HG03280 (cell line): ENCODE data around the gene PPP3CA.

Experiments
- ATAC-seq: cut with Tn5 transposase; IDR thresholded peaks from one replicate; pipeline ENCODE4 v1.9.1; 2021; ENCODE audit warnings: mild to moderate bottlenecking, moderate library complexity; ENCODE audit not compliant: unreplicated experiment

The PPP3CA gene

GRCh38 chr4:101065935-101066485 is 281.3 kb downstream of the PPP3CA start:
- no peak for ATAC-seq

DNA sequence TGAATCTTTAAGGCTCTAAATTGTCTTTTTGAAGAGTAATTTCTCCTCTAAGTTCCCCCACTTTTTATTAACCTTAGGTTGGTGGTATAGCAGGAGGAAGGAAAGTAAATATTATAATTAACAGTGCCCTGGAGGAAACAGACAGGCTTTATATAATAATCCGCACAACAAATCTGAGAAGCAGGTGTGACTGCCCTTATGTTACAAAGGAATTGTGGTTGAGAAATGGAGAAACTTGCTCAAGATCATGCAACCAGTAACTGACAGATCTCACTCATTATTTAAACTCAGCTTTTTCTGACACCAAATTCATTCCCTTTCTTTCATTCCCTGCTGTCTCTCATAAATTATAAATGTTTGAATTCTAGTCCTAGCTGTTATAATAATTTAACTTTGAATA is 282.0 kb downstream of the PPP3CA start:
- no peak for ATAC-seq

GRCh38 chr4:101064541-101065180 is 282.7 kb downstream of the PPP3CA start:
- no peak for ATAC-seq

- ATAC-seq: no peak
These were observed 291.9 kb downstream of the PPP3CA start for GRCh38 chr4:101055392-101055791.

DNA sequence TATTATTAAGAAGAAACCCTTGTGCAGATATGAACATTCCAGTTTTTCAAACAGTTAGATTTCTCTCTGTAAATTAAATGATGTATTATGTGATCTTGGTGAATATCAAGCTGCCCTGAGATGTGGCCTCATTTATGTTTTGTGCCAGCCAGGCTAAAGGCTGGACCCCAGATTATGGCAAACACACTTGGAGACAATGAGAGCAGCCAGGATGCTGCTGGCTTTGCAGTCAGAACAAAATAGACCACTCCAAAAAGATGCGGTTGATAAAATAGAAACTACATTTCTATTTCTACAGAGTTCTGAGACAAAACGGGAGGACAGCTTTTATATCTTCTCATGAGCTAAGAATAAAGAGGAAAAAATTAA is 296.5 kb downstream of the PPP3CA start:
- ATAC-seq: no peak

DNA sequence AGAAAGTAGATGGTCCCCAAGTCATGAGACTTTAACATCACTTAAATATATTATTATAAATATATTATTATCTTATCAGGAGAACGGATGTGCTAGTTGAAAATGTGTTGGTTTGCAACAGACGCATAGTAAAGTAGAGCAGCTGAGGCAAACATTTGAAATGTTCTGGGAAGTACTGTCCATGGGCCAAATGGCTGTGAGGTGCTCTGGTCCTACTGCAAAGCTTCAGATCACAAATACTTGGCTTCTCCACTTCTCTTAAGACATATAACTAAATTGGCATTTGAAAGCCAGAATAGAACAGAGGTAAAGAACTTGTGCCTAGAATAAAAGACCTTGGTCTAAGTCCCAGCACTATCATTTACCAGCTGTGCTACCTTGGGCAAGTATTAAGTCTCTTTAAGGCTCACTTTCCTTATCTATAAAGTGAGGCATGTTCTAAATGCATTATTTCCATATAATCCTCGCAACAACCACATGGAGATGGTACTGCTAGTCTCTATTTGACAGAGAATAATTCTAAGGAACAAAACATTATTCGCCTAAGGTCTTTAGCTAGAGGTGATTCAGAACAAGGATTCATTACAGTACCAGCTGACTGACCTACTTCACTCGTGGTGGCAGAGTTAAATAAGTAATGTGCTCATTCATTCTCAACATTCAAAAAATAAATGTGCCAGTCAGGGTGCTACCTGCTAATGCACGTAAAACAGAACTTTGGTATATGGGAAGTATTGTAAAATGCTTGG is 297.1 kb downstream of the PPP3CA start:
- ATAC-seq: no peak

DNA sequence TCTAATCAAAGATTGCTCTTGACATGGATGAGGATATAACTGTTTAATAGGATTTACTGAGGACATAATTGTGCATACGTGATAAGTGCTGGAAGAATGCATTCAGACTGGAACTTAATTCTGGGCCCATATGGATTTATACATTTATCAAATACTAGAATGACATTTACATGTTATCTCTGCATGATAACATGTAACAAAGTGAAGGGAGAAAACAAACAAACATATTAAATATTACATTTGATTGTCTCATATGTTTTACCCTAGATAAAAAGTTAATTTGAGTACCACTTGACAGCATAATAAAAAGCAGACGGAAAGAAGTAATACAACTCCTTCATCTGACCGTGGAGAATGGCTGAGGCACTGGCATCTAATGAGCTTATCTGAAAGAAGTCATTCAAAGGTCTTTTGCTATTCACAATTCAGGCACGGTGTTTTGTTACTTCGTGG is 297.8 kb downstream of the PPP3CA start:
- no peak for ATAC-seq

GRCh38 chr4:101044766-101045165 is 302.6 kb downstream of the PPP3CA start:
- ATAC-seq: no peak

- no peak for ATAC-seq
These were observed 304.5 kb downstream of the PPP3CA start for GRCh38 chr4:101042847-101043246.

DNA sequence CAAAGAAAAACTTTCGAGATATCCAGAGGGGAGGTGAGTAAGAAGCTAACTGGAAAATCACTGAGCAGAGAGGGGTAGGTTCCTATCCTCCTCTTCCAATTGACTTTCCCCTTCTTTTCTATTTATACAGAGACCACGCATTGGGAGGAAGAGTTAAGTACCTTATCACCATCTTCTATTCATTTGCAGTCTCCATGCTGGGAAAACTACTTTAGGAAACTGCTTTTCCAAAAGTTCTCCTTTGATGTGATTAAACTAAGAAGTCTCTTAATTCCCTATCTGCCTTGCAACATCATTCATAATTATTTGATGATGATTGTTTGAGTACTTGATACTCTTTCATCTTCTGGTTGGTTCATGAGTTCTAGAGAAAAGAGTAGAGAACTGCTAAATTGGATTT is 306.6 kb downstream of the PPP3CA start:
- ATAC-seq: no peak

GRCh38 chr4:101039367-101039766 is 308.0 kb downstream of the PPP3CA start:
- peak; percentile 82 for ATAC-seq

GRCh38 chr4:101037938-101038413 is 309.4 kb downstream of the PPP3CA start:
- no peak for ATAC-seq

GRCh38 chr4:101037249-101037648 is 310.1 kb downstream of the PPP3CA start:
- no peak for ATAC-seq

GRCh38 chr4:101035487-101035886 is 311.8 kb downstream of the PPP3CA start:
- no peak for ATAC-seq

GRCh38 chr4:101033986-101034385 is 313.3 kb downstream of the PPP3CA start:
- ATAC-seq: no peak

DNA sequence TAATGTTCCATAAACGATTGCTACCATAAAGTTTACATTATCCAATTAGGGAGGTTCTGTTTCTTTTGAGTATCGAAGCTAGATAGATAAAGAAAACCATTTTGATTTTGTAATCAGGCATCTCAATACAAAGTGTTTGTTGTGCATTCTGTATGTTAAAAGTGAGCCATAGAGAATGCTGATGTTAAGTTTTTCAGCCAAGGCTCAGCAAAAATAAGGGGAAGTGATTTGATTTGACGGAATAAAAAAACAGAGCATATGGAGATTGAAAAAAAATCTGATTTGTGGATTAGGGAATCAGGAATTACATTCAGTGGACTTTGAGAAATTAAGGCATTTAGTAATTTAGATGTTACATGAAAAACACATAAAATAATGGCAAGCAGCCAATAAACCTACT is 314.8 kb downstream of the PPP3CA start:
- ATAC-seq: no peak

DNA sequence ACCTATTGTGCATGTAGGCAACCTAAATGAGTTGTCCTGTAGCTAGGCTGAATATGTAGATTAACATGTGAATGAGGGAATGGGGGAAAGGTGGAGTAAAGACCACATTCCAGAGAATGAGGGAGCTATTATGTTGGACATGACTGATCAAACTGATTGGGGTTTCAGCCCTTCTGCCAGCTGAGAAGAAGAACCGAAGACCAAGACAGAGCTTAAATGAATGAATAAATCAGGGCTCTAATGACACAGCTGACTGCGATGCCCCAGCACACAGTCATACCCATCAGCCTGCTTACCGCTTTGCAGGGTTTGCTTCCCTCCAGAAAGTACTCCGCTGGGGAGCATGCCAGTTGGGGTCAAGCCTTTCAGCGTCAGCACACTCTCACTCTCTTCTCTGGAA is 315.4 kb downstream of the PPP3CA start:
- no peak for ATAC-seq

GRCh38 chr4:101028886-101029285 is 318.4 kb downstream of the PPP3CA start:
- no peak for ATAC-seq

DNA sequence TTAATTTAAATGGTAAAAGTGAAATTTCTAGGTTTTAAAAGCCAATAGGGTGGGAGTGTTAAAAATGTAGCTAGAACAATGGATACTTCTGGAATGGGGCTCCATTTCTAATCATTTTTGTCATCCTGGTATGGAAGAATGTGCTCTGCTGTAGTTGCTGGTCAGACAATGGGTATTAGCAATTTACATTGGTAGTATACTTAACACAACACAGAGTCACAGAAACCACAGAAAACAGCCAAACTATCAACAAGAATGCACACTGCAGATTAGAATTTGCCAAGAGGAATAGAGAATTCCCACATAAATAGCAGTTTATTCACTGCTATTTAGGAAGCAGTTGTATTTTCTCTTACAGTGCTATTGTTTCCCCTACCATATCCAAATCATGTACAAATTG is 319.6 kb downstream of the PPP3CA start:
- no peak for ATAC-seq

DNA sequence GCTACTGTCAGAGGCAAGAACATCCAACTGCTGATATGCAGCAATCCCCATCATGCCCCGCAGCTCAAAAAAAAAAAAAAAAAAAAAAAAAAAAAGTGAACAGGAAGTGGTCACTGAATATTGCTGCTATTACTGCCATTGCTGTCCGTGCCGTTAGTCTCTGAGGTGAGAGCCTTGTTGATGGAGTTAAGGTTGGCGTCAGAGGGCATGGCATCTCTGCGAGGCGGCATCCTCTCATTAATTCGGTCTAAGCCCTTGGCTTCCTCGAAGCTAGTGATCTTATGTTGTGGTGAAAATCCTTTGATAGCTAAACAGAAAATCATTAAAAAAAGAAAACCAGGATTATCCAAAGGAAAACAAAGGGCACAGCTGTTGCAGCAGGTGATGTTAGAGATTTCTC is 321.6 kb downstream of the PPP3CA start:
- ATAC-seq: no peak

DNA sequence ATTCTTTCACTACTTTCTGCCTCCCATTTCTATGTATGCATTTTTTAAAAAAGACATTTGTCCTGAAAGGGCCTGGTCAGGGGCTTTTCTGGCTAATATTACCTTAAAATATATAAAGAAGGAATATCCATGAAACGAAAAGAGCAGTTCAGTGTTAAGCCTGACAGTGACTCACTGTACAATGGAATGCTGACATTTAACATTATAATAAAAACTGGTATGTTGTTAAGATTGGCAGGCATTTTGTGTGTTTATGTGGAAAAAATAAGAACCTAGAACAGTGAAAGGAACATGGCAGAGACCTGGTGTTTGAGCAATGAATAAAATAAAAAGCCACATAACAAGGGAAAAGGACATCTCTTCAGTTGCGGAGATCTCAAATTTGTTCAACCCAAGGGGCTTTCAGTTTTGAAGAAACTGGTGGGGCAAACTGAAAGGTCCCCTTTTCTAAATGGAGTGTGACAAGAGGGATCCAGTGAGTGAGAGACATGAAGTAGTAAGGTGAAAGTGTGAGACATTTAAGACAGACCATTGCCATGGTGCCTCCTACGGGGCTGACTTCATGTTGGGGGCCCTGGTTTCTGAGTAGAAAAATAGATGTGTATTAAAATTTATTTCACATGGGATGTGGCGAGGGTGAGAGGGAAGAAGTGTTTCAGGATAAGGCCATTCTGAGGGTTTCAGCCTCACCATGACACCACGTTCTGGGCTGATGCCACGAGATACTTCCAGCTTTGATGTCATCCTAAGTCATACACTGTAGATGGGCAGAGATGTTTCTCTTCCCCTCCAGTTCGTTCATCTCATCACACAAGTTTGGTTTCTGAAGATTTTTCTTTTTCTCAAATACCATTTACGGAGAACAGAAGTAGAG is 324.9 kb downstream of the PPP3CA start:
- ATAC-seq: no peak
